ENCODE results near the gene SAMD4A.

Gene SAMD4A

GRCh38 chr14:54766276-54767138, 199.6 kb downstream of the SAMD4A start:
- Histone ChIP-seq H3K9me3 (no peaks in the 10 kb centered on the region), H3K4me3 (ENCODE audit: low read depth, low read length) (no peak overlapping the region), H3K4me1 (no peaks in the 10 kb centered on the region), H3K27me3 (no peaks in the 10 kb centered on the region), H3K36me3 (no peaks in the 10 kb centered on the region)
- no peak for TF ChIP-seq CTCF (IDR thresholded peaks at IDR 0.05; ENCODE audit: low read depth, low read length)
- no peak for DNase-seq

- Histone ChIP-seq H3K4me1 (no peaks in the 10 kb centered on the region), H3K27me3 (no peaks in the 10 kb centered on the region), H3K4me3 (ENCODE audit: low read depth, low read length) (no peak overlapping the region), H3K9me3 (no peaks in the 10 kb centered on the region), H3K36me3 (no peaks in the 10 kb centered on the region)
- no peak for DNase-seq
- TF ChIP-seq CTCF (IDR thresholded peaks at IDR 0.05; ENCODE audit: low read depth, low read length), result no peak
These were observed 200.2 kb downstream of the SAMD4A start for GRCh38 chr14:54767139-54767431.

- no peak for DNase-seq
- no peak for TF ChIP-seq CTCF (IDR thresholded peaks at IDR 0.05; ENCODE audit: low read depth, low read length)
- Histone ChIP-seq H3K27me3 (no peaks in the 10 kb centered on the region), H3K4me3 (ENCODE audit: low read depth, low read length) (no peak overlapping the region), H3K9me3 (no peaks in the 10 kb centered on the region), H3K4me1 (no peaks in the 10 kb centered on the region), H3K36me3 (no peaks in the 10 kb centered on the region)
These were observed 200.5 kb downstream of the SAMD4A start for GRCh38 chr14:54767450-54767849.

- DNase-seq, result no peak
- H3K36me3 ChIP-seq, result no peaks in the 10 kb centered on the region
- H3K4me3 ChIP-seq (ENCODE audit: low read depth, low read length), result no peak overlapping the region
- H3K27me3 ChIP-seq, result no peaks in the 10 kb centered on the region
- H3K4me1 ChIP-seq, result peaks cover 5% of the 10 kb centered on the region
- TF ChIP-seq CTCF (IDR thresholded peaks at IDR 0.05; ENCODE audit: low read depth, low read length), result no peak
- H3K9me3 ChIP-seq, result no peaks in the 10 kb centered on the region
These were observed 201.7 kb downstream of the SAMD4A start for GRCh38 chr14:54768501-54769129.

GRCh38 chr14:54769951-54770863, 203.3 kb downstream of the SAMD4A start:
- no peak for TF ChIP-seq CTCF (IDR thresholded peaks at IDR 0.05; ENCODE audit: low read depth, low read length)
- no peak for DNase-seq

More at GRCh38 chr14:54769951-54770863, 203.3 kb downstream of the SAMD4A start:
- H3K4me1 ChIP-seq, result peaks cover 7% of the 10 kb centered on the region
- H3K4me3 ChIP-seq (ENCODE audit: low read depth, low read length), result no peak overlapping the region
- no peaks in the 10 kb centered on the region for H3K27me3 ChIP-seq
- H3K9me3 ChIP-seq, result no peaks in the 10 kb centered on the region
- H3K36me3 ChIP-seq, result no peaks in the 10 kb centered on the region
